ENCODE measurements around the gene TCN1. TPM values are rescaled to one million over a fixed set of nuclear protein-coding genes. Genes with fewer than 3 reads are reported as not detected.

Gene TCN1
- total RNA-seq, 1 experiment from 2014 or later, result 1.7 TPM

DNA sequence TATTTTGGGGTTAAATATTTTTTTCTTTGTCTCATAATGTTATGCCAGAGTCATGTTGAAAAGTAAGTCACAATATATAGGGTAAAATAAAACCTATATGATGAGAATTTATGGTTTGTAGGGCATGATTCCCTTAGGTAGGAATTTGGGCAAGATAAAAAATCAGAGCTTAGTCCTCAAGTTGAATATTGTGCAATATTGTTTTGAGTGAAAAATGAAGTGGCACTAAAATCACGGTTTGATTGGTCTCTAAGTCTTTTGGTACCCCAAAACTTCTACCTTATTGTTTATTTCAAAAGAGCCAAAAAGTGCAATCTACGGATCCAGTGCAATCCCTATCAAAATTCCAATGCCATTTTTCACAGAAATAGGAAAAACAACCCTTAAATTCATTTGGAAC is 54.1 kb downstream of the TCN1 start:
- DNase-seq (ENCODE audit: low read depth, low spot score) (no peak), ATAC-seq (no peak)
- H3K4me1 ChIP-seq (ENCODE audit: control insufficient read depth in 1 of 2, insufficient read depth in 2 of 2, low read length in 2 of 2), result peaks cover 5 to 15% of the 10 kb centered on the region in 2 experiments; a peak in 2 of 4 replicates
- ChIA-PET RAD21 (ENCODE audit: low non-redundant PET in 1 of 2, low total read pairs in 2 of 2, uncharacterized antibody in 2 of 2, unreplicated experiment in 2 of 2) (no interaction called here), POLR2A (interaction anchor here (0.6 kb wide), 1 partner anchor 418 kb away, joined by 3 read pairs; no protein-coding TSS in a partner anchor), CTCF (interaction anchor here (2.2 kb wide), 1 partner anchor 57 kb away, joined by 5 read pairs; the partner anchor contains the start of gene STX3)
- H3K4me3 ChIP-seq (replicated peaks in 1 of 2; ENCODE audit: low read depth in 1 of 2, low read length in 2 of 2), result no peak overlapping the region
- no peak overlapping the region for H3K9ac ChIP-seq (ENCODE audit: low read length)
- no peaks in the 10 kb centered on the region for H3K9me2 ChIP-seq (ENCODE audit: insufficient read depth)
- H3K79me2 ChIP-seq (ENCODE audit: insufficient read depth, low read length), result peaks cover 25% of the 10 kb centered on the region
- no peak overlapping the region for H2AFZ ChIP-seq (ENCODE audit: low read depth, low read length, poor library complexity, severe bottlenecking)
- H3K36me3 ChIP-seq (ENCODE audit: control insufficient read depth in 1 of 2, insufficient read depth in 2 of 2, low read length in 2 of 2), result peaks cover 6 to 11% of the 10 kb centered on the region in 2 experiments; a peak in 2 of 4 replicates
- H3K27me3 ChIP-seq (ENCODE audit: insufficient read depth, low read length), result no peaks in the 10 kb centered on the region
- no peaks in the 10 kb centered on the region for H3K9me3 ChIP-seq (ENCODE audit: control insufficient read depth in 1 of 2, insufficient read depth in 1 of 2, low read depth in 1 of 2, low read length in 2 of 2)
- H4K20me1 ChIP-seq (ENCODE audit: insufficient read depth), result no peaks in the 10 kb centered on the region
- BruUV-seq (replicated peaks), result no TSS peak
- intact Hi-C loops (cut with micrococcal nuclease), result no loop called here
- no peak overlapping the region for H3K27ac ChIP-seq (ENCODE audit: low read depth, low read length)
- no peak for TF ChIP-seq POLR2AphosphoS5 (IDR thresholded peaks at IDR 0.05; ENCODE audit: low read depth, low read length)
- no peak for TF ChIP-seq YY1 (IDR thresholded peaks at IDR 0.05; ENCODE audit: extremely low read depth, insufficient replicate concordance, low read depth, low read length)
- no peak for TF ChIP-seq EGR1 (IDR thresholded peaks at IDR 0.05; ENCODE audit: low read depth)
- TF ChIP-seq ZFX (IDR thresholded peaks at IDR 0.05), result no peak
- no peak for TF ChIP-seq JUND (IDR thresholded peaks at IDR 0.05)
- no peak for TF ChIP-seq CBX3 (IDR thresholded peaks at IDR 0.05; ENCODE audit: low read depth)
- TF ChIP-seq TCF7L2 (IDR thresholded peaks at IDR 0.05; ENCODE audit: borderline replicate concordance, extremely low read depth, insufficient read depth, insufficient read length), result no peak
- TF ChIP-seq, protein P1, sequence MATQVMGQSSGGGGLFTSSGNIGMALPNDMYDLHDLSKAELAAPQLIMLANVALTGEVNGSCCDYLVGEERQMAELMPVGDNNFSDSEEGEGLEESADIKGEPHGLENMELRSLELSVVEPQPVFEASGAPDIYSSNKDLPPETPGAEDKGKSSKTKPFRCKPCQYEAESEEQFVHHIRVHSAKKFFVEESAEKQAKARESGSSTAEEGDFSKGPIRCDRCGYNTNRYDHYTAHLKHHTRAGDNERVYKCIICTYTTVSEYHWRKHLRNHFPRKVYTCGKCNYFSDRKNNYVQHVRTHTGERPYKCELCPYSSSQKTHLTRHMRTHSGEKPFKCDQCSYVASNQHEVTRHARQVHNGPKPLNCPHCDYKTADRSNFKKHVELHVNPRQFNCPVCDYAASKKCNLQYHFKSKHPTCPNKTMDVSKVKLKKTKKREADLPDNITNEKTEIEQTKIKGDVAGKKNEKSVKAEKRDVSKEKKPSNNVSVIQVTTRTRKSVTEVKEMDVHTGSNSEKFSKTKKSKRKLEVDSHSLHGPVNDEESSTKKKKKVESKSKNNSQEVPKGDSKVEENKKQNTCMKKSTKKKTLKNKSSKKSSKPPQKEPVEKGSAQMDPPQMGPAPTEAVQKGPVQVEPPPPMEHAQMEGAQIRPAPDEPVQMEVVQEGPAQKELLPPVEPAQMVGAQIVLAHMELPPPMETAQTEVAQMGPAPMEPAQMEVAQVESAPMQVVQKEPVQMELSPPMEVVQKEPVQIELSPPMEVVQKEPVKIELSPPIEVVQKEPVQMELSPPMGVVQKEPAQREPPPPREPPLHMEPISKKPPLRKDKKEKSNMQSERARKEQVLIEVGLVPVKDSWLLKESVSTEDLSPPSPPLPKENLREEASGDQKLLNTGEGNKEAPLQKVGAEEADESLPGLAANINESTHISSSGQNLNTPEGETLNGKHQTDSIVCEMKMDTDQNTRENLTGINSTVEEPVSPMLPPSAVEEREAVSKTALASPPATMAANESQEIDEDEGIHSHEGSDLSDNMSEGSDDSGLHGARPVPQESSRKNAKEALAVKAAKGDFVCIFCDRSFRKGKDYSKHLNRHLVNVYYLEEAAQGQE (IDR thresholded peaks at IDR 0.05; ENCODE audit: low read depth), result no peak
- no peak for TF ChIP-seq FOSL1 (IDR thresholded peaks at IDR 0.05; ENCODE audit: low read depth)
- TF ChIP-seq, protein P2, sequence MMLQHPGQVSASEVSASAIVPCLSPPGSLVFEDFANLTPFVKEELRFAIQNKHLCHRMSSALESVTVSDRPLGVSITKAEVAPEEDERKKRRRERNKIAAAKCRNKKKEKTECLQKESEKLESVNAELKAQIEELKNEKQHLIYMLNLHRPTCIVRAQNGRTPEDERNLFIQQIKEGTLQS (IDR thresholded peaks at IDR 0.05), result no peak
- TF ChIP-seq SIN3A (IDR thresholded peaks at IDR 0.05; ENCODE audit: low read depth), result no peak
- no peak for TF ChIP-seq SP1 (IDR thresholded peaks at IDR 0.05; ENCODE audit: low read depth)
- TF ChIP-seq SRF (IDR thresholded peaks at IDR 0.05; ENCODE audit: low read depth), result no peak
- no peak for TF ChIP-seq CEBPB (IDR thresholded peaks at IDR 0.05; ENCODE audit: low read depth)
- TF ChIP-seq RAD21 (IDR thresholded peaks at IDR 0.05; ENCODE audit: low read depth), result no peak
- TF ChIP-seq POLR2A (IDR thresholded peaks at IDR 0.05; ENCODE audit: borderline replicate concordance, extremely low read depth, insufficient read depth, insufficient read length), result no peak
- TF ChIP-seq ZNF274 (IDR thresholded peaks at IDR 0.05; ENCODE audit: low read depth, low read length), result no peak
- TF ChIP-seq ELF1 (IDR thresholded peaks at IDR 0.05; ENCODE audit: borderline replicate concordance, low read depth), result no peak
- no peak for TF ChIP-seq EZH2 (IDR thresholded peaks at IDR 0.05)
- no peak overlapping the region for H3K4me2 ChIP-seq (ENCODE audit: low read length)
